ENCODE results near the gene RAP2A.

Gene RAP2A

DNA sequence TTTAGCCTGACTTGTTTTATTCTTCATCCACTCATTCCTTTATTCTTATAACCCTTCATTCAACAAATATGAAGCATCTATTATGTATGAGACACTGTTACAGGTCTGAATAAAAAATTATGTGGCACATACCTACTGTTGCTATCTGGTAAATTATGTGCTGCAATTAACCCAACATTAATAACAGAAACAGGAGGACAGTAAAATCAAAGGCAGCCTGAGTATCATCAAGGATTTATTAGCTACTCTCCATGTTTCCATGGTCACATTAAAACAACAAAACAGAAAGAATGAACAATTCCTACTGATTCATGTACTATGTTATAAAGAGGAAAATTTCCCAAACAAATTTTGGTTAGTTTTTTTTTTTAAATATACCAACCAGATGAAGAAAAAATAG is 43.9 kb downstream of the RAP2A start:
- Histone ChIP-seq H3K4me3 (no peak overlapping the region), H3K27ac (no peak overlapping the region)
- TF ChIP-seq CTCF (IDR thresholded peaks at IDR 0.05) = no peak
- no peak for DNase-seq (ENCODE audit: low spot score)

- no peak for DNase-seq (ENCODE audit: low spot score)
- no peak for TF ChIP-seq CTCF (IDR thresholded peaks at IDR 0.05)
- H3K4me3 ChIP-seq = no peak overlapping the region
- no peak overlapping the region for H3K27ac ChIP-seq
Measured at GRCh38 chr13:97478247-97478646, 44.3 kb downstream of the RAP2A start.

DNA sequence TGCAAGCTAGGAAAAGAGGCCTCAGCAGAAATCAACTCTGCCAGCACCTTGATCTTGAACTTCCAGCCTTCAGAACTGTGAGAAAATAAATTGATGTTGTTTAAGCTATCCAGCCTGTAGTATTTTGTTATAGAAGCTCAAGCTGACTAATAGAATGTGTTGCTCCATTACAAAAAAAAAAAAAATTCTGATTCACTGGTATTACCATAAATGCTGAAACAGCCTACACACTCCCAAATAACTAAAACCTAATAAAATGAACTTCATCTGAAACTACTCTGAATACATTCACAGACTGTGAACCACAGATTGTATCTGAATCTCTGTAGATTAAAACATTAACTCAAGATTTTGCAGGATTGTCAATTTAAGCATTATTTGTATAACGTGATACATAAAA is 49.5 kb downstream of the RAP2A start:
- DNase-seq (ENCODE audit: low spot score) = no peak
- H3K4me3 ChIP-seq = no peak overlapping the region
- no peak for TF ChIP-seq CTCF (IDR thresholded peaks at IDR 0.05)
- no peak overlapping the region for H3K27ac ChIP-seq

GRCh38 chr13:97484301-97484700 is 50.3 kb downstream of the RAP2A start:
- no peak for DNase-seq (ENCODE audit: low spot score)
- no peak for TF ChIP-seq CTCF (IDR thresholded peaks at IDR 0.05)
- H3K4me3 ChIP-seq = no peak overlapping the region
- no peak overlapping the region for H3K27ac ChIP-seq

DNA sequence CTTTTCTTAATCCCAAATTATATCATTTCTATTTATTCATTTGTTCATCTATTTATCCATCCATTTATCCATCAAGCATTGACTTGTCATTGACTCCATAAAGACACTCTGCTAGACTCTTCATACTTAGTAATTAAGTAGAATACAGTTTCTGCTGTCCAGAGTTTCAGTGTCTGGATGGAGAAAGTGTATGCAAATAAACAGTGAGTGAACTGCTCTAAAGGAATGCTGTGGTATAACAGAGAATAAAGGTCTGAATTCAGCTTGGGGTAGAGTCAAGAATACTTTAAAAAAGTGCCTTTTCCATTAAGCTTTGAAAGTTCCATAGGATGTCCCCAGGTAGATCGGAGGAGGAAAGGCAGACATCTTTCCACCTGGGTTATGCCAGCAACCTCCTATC is 51.4 kb downstream of the RAP2A start:
- Histone ChIP-seq H3K27ac (no peak overlapping the region), H3K4me3 (no peak overlapping the region)
- no peak for TF ChIP-seq CTCF (IDR thresholded peaks at IDR 0.05)
- DNase-seq (ENCODE audit: low spot score) = no peak

GRCh38 chr13:97490702-97491307 is 56.8 kb downstream of the RAP2A start:
- Histone ChIP-seq H3K4me3 (no peak overlapping the region), H3K27ac (no peak overlapping the region)
- TF ChIP-seq CTCF (IDR thresholded peaks at IDR 0.05) = no peak
- no peak for DNase-seq (ENCODE audit: low spot score)

GRCh38 chr13:97491452-97491851 is 57.5 kb downstream of the RAP2A start:
- no peak for TF ChIP-seq CTCF (IDR thresholded peaks at IDR 0.05)

More at GRCh38 chr13:97491452-97491851, 57.5 kb downstream of the RAP2A start:
- no peak overlapping the region for H3K4me3 ChIP-seq
- no peak for DNase-seq (ENCODE audit: low spot score)
- H3K27ac ChIP-seq = no peak overlapping the region

All from coronary artery (tissue), 2 donors.